Measurements from ENCODE around the gene C4BPB. TPM values are rescaled to one million over a fixed set of nuclear protein-coding genes. Genes with fewer than 3 reads are reported as not detected.

C4BPB gene
- total and polyA plus RNA-seq, 7 experiments from 2014 or later = 0.45 to 4.9 (median 1.3) TPM

GRCh38 chr1:207131163-207131562, 42.5 kb downstream of the C4BPB start:
- Histone ChIP-seq H3K4me1 (ENCODE audit: control insufficient read depth in 2 of 2, insufficient read depth in 2 of 2, low read length in 2 of 2) (no peaks in the 10 kb centered on the region), H3K27ac (ENCODE audit: low read depth, low read length) (no peak overlapping the region), H3K4me3 (ENCODE audit: low read length) (no peak overlapping the region), H3K27me3 (ENCODE audit: control insufficient read depth in 2 of 2, insufficient read depth in 2 of 2, low read length in 2 of 2) (no peaks in the 10 kb centered on the region), H3K36me3 (ENCODE audit: control insufficient read depth in 2 of 3, insufficient read depth in 3 of 3, low read length in 3 of 3) (no peaks in the 10 kb centered on the region), H3K9me3 (ENCODE audit: control insufficient read depth in 2 of 3, low read length in 3 of 3) (peaks cover 0 to 20% (median 3%) of the 10 kb centered on the region in 3 experiments)
- ChIA-PET CTCF (no interaction called here), POLR2A (no interaction called here)
- ATAC-seq (no peak), DNase-seq (no peak)
- Mint-ChIP-seq H3K27me3 (peaks cover 0 to 8% (median 3%) of the 10 kb centered on the region in 5 donors), H3K36me3 (peaks cover 2 to 23% (median 18%) of the 10 kb centered on the region in 5 donors), H3K9me3 (peaks cover 20 to 41% (median 28%) of the 10 kb centered on the region in 11 donors), H3K4me1 (no peaks in the 10 kb centered on the region), H3K4me3 (no peak overlapping the region), H3K27ac (no peak overlapping the region)
- intact Hi-C loops (cut with micrococcal nuclease) = no loop called here

DNA sequence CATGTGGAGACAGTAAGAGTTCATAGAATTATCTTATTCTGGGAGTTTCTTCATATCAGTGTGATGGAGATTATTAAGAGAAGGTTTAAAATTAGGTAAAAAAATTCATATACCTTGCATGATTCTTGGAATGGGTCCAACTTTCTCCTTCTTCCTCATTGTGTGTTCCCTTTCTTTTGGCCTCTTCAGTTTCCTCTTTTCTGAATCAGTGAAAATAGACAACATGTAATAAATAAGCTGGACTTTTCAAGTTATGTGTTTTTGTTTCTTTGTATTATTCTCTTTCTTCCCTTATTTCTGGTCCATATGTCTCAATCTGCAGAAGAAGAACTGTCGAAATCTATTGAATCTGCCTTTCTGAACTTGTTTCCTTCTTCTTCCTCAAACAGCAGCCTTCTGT, 45.9 kb downstream of the C4BPB start:
- Mint-ChIP-seq H3K4me3 (no peak overlapping the region), H3K27ac (no peak overlapping the region), H3K36me3 (peaks cover 0 to 9% (median 5%) of the 10 kb centered on the region in 5 donors), H3K27me3 (peaks cover 0 to 3% (median 0%) of the 10 kb centered on the region in 5 donors), H3K4me1 (no peaks in the 10 kb centered on the region), H3K9me3 (peaks cover 5 to 22% (median 11%) of the 10 kb centered on the region in 11 donors)
- ATAC-seq (peak; percentile 29), DNase-seq (no peak)
- Histone ChIP-seq H3K4me1 (ENCODE audit: control insufficient read depth in 2 of 2, insufficient read depth in 2 of 2, low read length in 2 of 2) (no peaks in the 10 kb centered on the region), H3K27me3 (ENCODE audit: control insufficient read depth in 2 of 2, insufficient read depth in 2 of 2, low read length in 2 of 2) (no peaks in the 10 kb centered on the region), H3K36me3 (ENCODE audit: control insufficient read depth in 2 of 3, insufficient read depth in 3 of 3, low read length in 3 of 3) (no peaks in the 10 kb centered on the region), H3K9me3 (ENCODE audit: control insufficient read depth in 2 of 3, low read length in 3 of 3) (no peaks in the 10 kb centered on the region), H3K4me3 (ENCODE audit: low read length) (no peak overlapping the region), H3K27ac (ENCODE audit: low read depth, low read length) (no peak overlapping the region)
- CTCF ChIA-PET = no interaction called here
- intact Hi-C loops (cut with micrococcal nuclease) = no loop called here
- POLR2A ChIA-PET = no interaction called here

DNA sequence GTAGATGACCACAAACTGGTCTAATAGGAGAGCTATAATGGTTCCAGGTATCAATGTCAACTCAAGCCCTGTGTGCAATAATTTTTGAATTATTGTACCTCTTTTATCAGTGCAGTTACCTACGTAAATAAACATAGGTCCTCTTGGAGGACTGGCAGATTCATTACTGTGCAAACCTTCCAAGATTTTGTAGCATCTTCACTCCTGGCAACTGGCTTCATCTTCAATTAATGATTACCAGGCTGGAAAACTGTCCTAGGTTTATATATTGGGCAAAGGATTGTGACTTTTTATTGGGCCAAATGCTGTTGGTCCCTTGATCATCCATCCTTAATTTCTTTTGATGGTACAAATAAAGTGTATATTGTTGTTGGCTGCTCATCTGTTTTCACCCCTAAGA, 51.0 kb downstream of the C4BPB start:
- H3K9me3 ChIP-seq (ENCODE audit: control insufficient read depth in 2 of 3, low read length in 3 of 3) = no peaks in the 10 kb centered on the region
- DNase-seq = no peak
- no peak overlapping the region for H3K27ac ChIP-seq (ENCODE audit: low read depth, low read length)
- Mint-ChIP-seq H3K27ac (no peak overlapping the region), H3K36me3 (no peaks in the 10 kb centered on the region), H3K27me3 (peaks cover 0 to 5% (median 0%) of the 10 kb centered on the region in 5 donors), H3K4me1 (no peaks in the 10 kb centered on the region), H3K4me3 (no peak overlapping the region), H3K9me3 (peaks cover 0 to 8% (median 0%) of the 10 kb centered on the region in 11 donors)
- H3K36me3 ChIP-seq (ENCODE audit: control insufficient read depth in 2 of 3, insufficient read depth in 3 of 3, low read length in 3 of 3) = no peaks in the 10 kb centered on the region
- H3K4me1 ChIP-seq (ENCODE audit: control insufficient read depth in 2 of 2, insufficient read depth in 2 of 2, low read length in 2 of 2) = no peaks in the 10 kb centered on the region
- no peak overlapping the region for H3K4me3 ChIP-seq (ENCODE audit: low read length)
- intact Hi-C loops (cut with micrococcal nuclease) = no loop called here
- H3K27me3 ChIP-seq (ENCODE audit: control insufficient read depth in 2 of 2, insufficient read depth in 2 of 2, low read length in 2 of 2) = no peaks in the 10 kb centered on the region
- CTCF ChIA-PET = no interaction called here
- POLR2A ChIA-PET = no interaction called here
- no peak for ATAC-seq

GRCh38 chr1:207140536-207140935, 51.9 kb downstream of the C4BPB start:
- Mint-ChIP-seq H3K4me3 (no peak overlapping the region), H3K4me1 (peaks cover 0 to 2% (median 0%) of the 10 kb centered on the region in 7 donors), H3K9me3 (peaks cover 0 to 8% (median 0%) of the 10 kb centered on the region in 11 donors), H3K27ac (peak overlapping the region in 1 of 9 donors; percentile 19), H3K27me3 (peaks cover 0 to 5% (median 0%) of the 10 kb centered on the region in 5 donors), H3K36me3 (peaks cover 0 to 3% (median 0%) of the 10 kb centered on the region in 5 donors)
- intact Hi-C loops (cut with micrococcal nuclease) = no loop called here
- H3K9me3 ChIP-seq (ENCODE audit: control insufficient read depth in 2 of 3, low read length in 3 of 3) = no peaks in the 10 kb centered on the region
- no peaks in the 10 kb centered on the region for H3K27me3 ChIP-seq (ENCODE audit: control insufficient read depth in 2 of 2, insufficient read depth in 2 of 2, low read length in 2 of 2)
- ChIA-PET POLR2A (no interaction called here), CTCF (no interaction called here)
- no peak overlapping the region for H3K4me3 ChIP-seq (ENCODE audit: low read length)
- H3K4me1 ChIP-seq (ENCODE audit: control insufficient read depth in 2 of 2, insufficient read depth in 2 of 2, low read length in 2 of 2) = no peaks in the 10 kb centered on the region
- H3K27ac ChIP-seq (ENCODE audit: low read depth, low read length) = no peak overlapping the region
- H3K36me3 ChIP-seq (ENCODE audit: control insufficient read depth in 2 of 3, insufficient read depth in 3 of 3, low read length in 3 of 3) = no peaks in the 10 kb centered on the region
- no peak for DNase-seq
- ATAC-seq = no peak

DNA sequence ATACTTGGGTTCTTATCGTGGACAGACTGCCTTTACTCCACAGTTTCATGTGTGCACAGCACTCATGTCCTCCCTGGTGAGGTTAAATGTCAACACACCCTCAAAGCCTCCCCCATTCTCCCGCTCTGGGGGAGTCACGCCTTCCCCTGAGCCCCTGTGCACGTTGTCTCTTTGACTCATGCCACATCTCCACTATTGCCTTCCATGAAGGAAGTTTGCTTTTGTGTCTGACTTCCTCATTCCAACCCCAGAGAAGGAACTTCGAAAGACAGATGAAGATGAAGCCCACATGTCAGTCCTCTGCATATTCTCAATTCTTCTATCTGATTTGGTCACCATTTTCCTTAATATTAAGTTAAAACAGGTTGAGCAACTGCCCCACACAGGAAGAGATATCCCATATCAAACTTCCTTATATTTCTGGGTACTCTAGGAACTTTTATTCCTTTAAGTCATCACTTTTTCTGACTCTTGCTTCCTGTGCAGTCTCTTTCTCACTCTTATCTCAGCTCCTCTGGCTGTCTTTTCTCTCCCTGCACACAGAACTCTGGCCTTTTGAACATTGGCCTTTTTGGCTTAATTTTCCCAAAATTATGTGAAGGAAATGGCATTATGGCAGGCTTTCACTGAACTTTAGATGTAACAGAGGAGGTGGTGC, 56.9 kb downstream of the C4BPB start:
- no peak overlapping the region for H3K4me3 ChIP-seq (ENCODE audit: low read length)
- no peak overlapping the region for H3K27ac ChIP-seq (ENCODE audit: low read depth, low read length)
- ATAC-seq (peak; percentile 10), DNase-seq (no peak)
- no peaks in the 10 kb centered on the region for H3K27me3 ChIP-seq (ENCODE audit: control insufficient read depth in 2 of 2, insufficient read depth in 2 of 2, low read length in 2 of 2)
- H3K9me3 ChIP-seq (ENCODE audit: control insufficient read depth in 2 of 3, low read length in 3 of 3) = no peaks in the 10 kb centered on the region
- H3K36me3 ChIP-seq (ENCODE audit: control insufficient read depth in 2 of 3, insufficient read depth in 3 of 3, low read length in 3 of 3) = no peaks in the 10 kb centered on the region
- ChIA-PET CTCF (interaction anchor here (0.7 kb wide), 1 partner anchor 464 kb away, joined by 4 read pairs; no protein-coding TSS in a partner anchor), POLR2A (interaction anchor here (0.6 kb wide), 1 partner anchor 177 kb away, joined by 3 read pairs; no protein-coding TSS in a partner anchor)
- no peaks in the 10 kb centered on the region for H3K4me1 ChIP-seq (ENCODE audit: control insufficient read depth in 2 of 2, insufficient read depth in 2 of 2, low read length in 2 of 2)
- Mint-ChIP-seq H3K4me3 (no peak overlapping the region), H3K27me3 (peaks cover 0 to 5% (median 0%) of the 10 kb centered on the region in 5 donors), H3K36me3 (peaks cover 0 to 3% (median 0%) of the 10 kb centered on the region in 5 donors), H3K27ac (peak overlapping the region in 1 of 9 donors; percentile 6), H3K9me3 (peaks cover 0 to 11% (median 0%) of the 10 kb centered on the region in 11 donors), H3K4me1 (peaks cover 0 to 2% (median 0%) of the 10 kb centered on the region in 7 donors)
- intact Hi-C loops (cut with micrococcal nuclease) = no loop called here

Other genes starting within 250 kb of the C4BPB start
- gene IL20, start 223.2 kb upstream of the C4BPB start, total RNA-seq = not detected
- gene IL20, start 223.2 kb upstream of the C4BPB start, polyA plus RNA-seq = not detected
- under 1 TPM in 1 of 5 experiments, not detected in 4; 0.51 TPM for gene IL24, start 191.4 kb upstream of the C4BPB start, total RNA-seq
- 10 to 100 TPM; 27.9 to 28.4 TPM for gene IL24, start 191.4 kb upstream of the C4BPB start, polyA plus RNA-seq
- gene FCMR, start 166.9 kb upstream of the C4BPB start, total RNA-seq = 100 to 1,000 TPM; 103 to 943 (median 312) TPM
- 100 to 1,000 TPM; 803 to 998 TPM for gene FCMR, start 166.9 kb upstream of the C4BPB start, polyA plus RNA-seq
- not detected for gene PIGR, start 142.4 kb upstream of the C4BPB start, total RNA-seq
- not detected for gene PIGR, start 142.4 kb upstream of the C4BPB start, polyA plus RNA-seq
- not detected for gene FCAMR, start 118.4 kb upstream of the C4BPB start, total RNA-seq
- gene FCAMR, start 118.4 kb upstream of the C4BPB start, polyA plus RNA-seq = not detected
- under 1 TPM in 2 of 5 experiments, not detected in 3; 0.11 to 0.15 TPM for gene C1orf116, start 56.1 kb upstream of the C4BPB start, total RNA-seq
- not detected for gene C1orf116, start 56.1 kb upstream of the C4BPB start, polyA plus RNA-seq
- gene YOD1, start 37.7 kb upstream of the C4BPB start, total RNA-seq = 10 to 100 TPM in 1 of 5 experiments, 1 to 10 TPM in 4; 7.4 to 12.8 (median 9.9) TPM
- under 1 TPM; 0.81 to 0.99 TPM for gene YOD1, start 37.7 kb upstream of the C4BPB start, polyA plus RNA-seq
- gene PFKFB2, start 35.6 kb upstream of the C4BPB start, total RNA-seq = 1 to 10 TPM; 2.3 to 4.6 (median 3.8) TPM
- gene PFKFB2, start 35.6 kb upstream of the C4BPB start, polyA plus RNA-seq = 1 to 10 TPM in 1 of 2 donors, under 1 TPM in 1; 0.64 to 2.2 TPM
- gene C4BPA, start 15.4 kb downstream of the C4BPB start, total RNA-seq = not detected
- not detected for gene C4BPA, start 15.4 kb downstream of the C4BPB start, polyA plus RNA-seq
- 100 to 1,000 TPM; 122 to 264 (median 134) TPM for gene CD55, start 232.8 kb downstream of the C4BPB start, total RNA-seq
- gene CD55, start 232.8 kb downstream of the C4BPB start, polyA plus RNA-seq = 100 to 1,000 TPM; 115 to 185 TPM

Data from naive thymus-derived CD4-positive, alpha-beta T cell (primary cell).